HCT116 (cell line): ENCODE results near the gene OXCT2. TPM values are rescaled to one million over a fixed set of nuclear protein-coding genes. Genes with fewer than 3 reads are reported as not detected.

Experiments used
- ATAC-seq: fragments of 200-7000 bp; cut with Tn5 transposase; 2 replicates; pipeline ENCODE4 v1.9.1; 2020; ENCODE audit warnings: mild to moderate bottlenecking, moderate library complexity
- BruUV-seq: library from RNA; stranded (reverse); fragments of 400-500 nt; replicated peaks from 2 replicates; lab custom pipeline; 2021; lab: Mats Ljungman, UMichigan
- CTCF ChIA-PET: fragments of 300-600 bp; sonication (Branson Sonifier 250); formaldehyde crosslinking; loops from one replicate; lab custom pipeline; 2021; ENCODE audit warnings: antibody characterized with exemption; lab: Charles Lee
- POLR2A ChIA-PET: fragments of 300-600, 350-600 bp; sonication (Branson Sonifier 250); formaldehyde crosslinking; loops from one replicate; lab custom pipeline; 2021; ENCODE audit warnings: antibody characterized with exemption; lab: Charles Lee
- RAD21 ChIA-PET, 2 experiments: fragments of 300-600 bp; sonication (Branson Sonifier 250); formaldehyde crosslinking; loops; one replicate each; lab custom pipeline; 2023; ENCODE audit warnings: low total read pairs in 2 of 2; ENCODE audit not compliant: uncharacterized antibody in 2 of 2, unreplicated experiment in 2 of 2, low non-redundant PET in 1 of 2; lab: Charles Lee
- DNase-seq: peaks from one replicate; pipeline ENCODE4 v3.0.0-alpha.2; 2010; ENCODE audit warnings: low read depth, low spot score
- H2AFZ ChIP-seq: fragments of 200-600 bp; shearing (Covaris generic), sonication (generic); 2 replicates; pipeline ENCODE4 v1.6.1; 2017; ENCODE audit warnings: low read depth, mixed run types, mixed read lengths, antibody characterized with exemption, low read length; ENCODE audit not compliant: poor library complexity, severe bottlenecking
- H3K27ac ChIP-seq: 2 replicates; pipeline ENCODE4 v1.5.1; 2012; ENCODE audit warnings: low read depth, low read length
- H3K27me3 ChIP-seq: fragments of 200-600 bp; sonication (generic); 2 replicates; pipeline ENCODE4 v1.6.1; 2016; ENCODE audit warnings: mixed run types, low read length, mixed read lengths; ENCODE audit not compliant: insufficient read depth
- H3K36me3 ChIP-seq, 2 experiments: fragments of 200-500 bp in 1 of 2; fragments of 200-600 bp in 1 of 2; sonication (Bioruptor generic) in 1 of 2; sonication (generic) in 1 of 2; 2 replicates each; pipeline versions ENCODE4 v1.5.1 to v1.6.1; 2014 to 2016; ENCODE audit warnings: low read length in 2 of 2, inconsistent platforms in 1 of 2, mixed read lengths in 1 of 2, mixed run types in 1 of 2; ENCODE audit not compliant: insufficient read depth in 2 of 2, control insufficient read depth in 1 of 2
- H3K4me1 ChIP-seq, 2 experiments: fragments of 200-600 bp in 1 of 2; sonication (generic) in 1 of 2; 2 replicates each; pipeline versions ENCODE4 v1.5.1 to v1.6.1; 2012 to 2017; ENCODE audit warnings: low read length in 2 of 2, inconsistent platforms in 1 of 2, mild to moderate bottlenecking in 1 of 2, mixed read lengths in 1 of 2, mixed run types in 1 of 2, moderate library complexity in 1 of 2; ENCODE audit not compliant: insufficient read depth in 2 of 2, control insufficient read depth in 1 of 2
- H3K4me2 ChIP-seq: fragments of 200-600 bp; sonication (generic); 2 replicates; pipeline ENCODE4 v1.6.1; 2017; ENCODE audit warnings: mixed run types, low read length, mixed read lengths
- H3K4me3 ChIP-seq, 2 experiments: fragments of 200-600 bp in 1 of 2; sonication (generic) in 1 of 2; replicated peaks in 1 of 2; 2 replicates each; pipeline ENCODE4 v1.5.1; 2011 to 2016; ENCODE audit warnings: low read length in 2 of 2, control low read depth in 1 of 2, low read depth in 1 of 2, mild to moderate bottlenecking in 1 of 2, mixed read lengths in 1 of 2, mixed run types in 1 of 2
- H3K79me2 ChIP-seq: fragments of 200-600 bp; sonication (generic); 2 replicates; pipeline ENCODE4 v1.6.1; 2017; ENCODE audit warnings: mild to moderate bottlenecking, mixed run types, low read length, moderate library complexity, mixed read lengths; ENCODE audit not compliant: insufficient read depth
- H3K9ac ChIP-seq: fragments of 200-600 bp; sonication (generic); 2 replicates; pipeline ENCODE4 v1.6.1; 2016; ENCODE audit warnings: low read length, mixed read lengths
- H3K9me2 ChIP-seq: fragments of 200-600 bp; sonication (generic), shearing (Covaris generic); 2 replicates; pipeline ENCODE4 v1.6.1; 2017; ENCODE audit warnings: mixed run types, mild to moderate bottlenecking, moderate library complexity; ENCODE audit not compliant: insufficient read depth
- H3K9me3 ChIP-seq, 2 experiments: fragments of 200-500 bp in 1 of 2; fragments of 200-600 bp in 1 of 2; sonication (Bioruptor generic) in 1 of 2; sonication (generic) in 1 of 2; 2 replicates each; pipeline ENCODE4 v1.6.1; 2014 to 2017; ENCODE audit warnings: low read length in 2 of 2, mixed read lengths in 2 of 2, inconsistent platforms in 1 of 2, low read depth in 1 of 2, mild to moderate bottlenecking in 1 of 2, mixed run types in 1 of 2, moderate library complexity in 1 of 2; ENCODE audit not compliant: control insufficient read depth in 1 of 2, insufficient read depth in 1 of 2
- H4K20me1 ChIP-seq: fragments of 200-600 bp; sonication (generic), shearing (Covaris generic); 2 replicates; pipeline ENCODE4 v1.6.1; 2017; ENCODE audit warnings: mixed run types, mild to moderate bottlenecking, moderate library complexity; ENCODE audit not compliant: insufficient read depth
- CBX3 ChIP-seq: IDR thresholded peaks from 2 replicates; pipeline ENCODE4 v1.6.1; 2012; ENCODE audit warnings: low read depth
- CEBPB ChIP-seq: IDR thresholded peaks from 2 replicates; pipeline ENCODE4 v1.6.1; 2012; ENCODE audit warnings: low read depth
- EGR1 ChIP-seq: IDR thresholded peaks from 2 replicates; pipeline ENCODE4 v1.6.1; 2012; ENCODE audit warnings: low read depth
- EZH2phosphoT487 ChIP-seq: fragments of 200-600 bp; IDR thresholded peaks from 2 replicates; pipeline ENCODE4 v1.6.1; 2018; ENCODE audit warnings: antibody characterized with exemption, borderline replicate concordance
- FOSL1 ChIP-seq: IDR thresholded peaks from 2 replicates; pipeline ENCODE4 v1.6.1; 2012; ENCODE audit warnings: low read depth
- JUND ChIP-seq: IDR thresholded peaks from 2 replicates; pipeline ENCODE4 v1.6.1; 2012
- POLR2AphosphoS5 ChIP-seq: IDR thresholded peaks from 2 replicates; pipeline ENCODE4 v1.6.1; 2011; ENCODE audit warnings: mild to moderate bottlenecking, low read depth, low read length, moderate library complexity
- RAD21 ChIP-seq: IDR thresholded peaks from 2 replicates; pipeline ENCODE4 v1.6.1; 2012; ENCODE audit warnings: low read depth, mild to moderate bottlenecking
- SIN3A ChIP-seq: IDR thresholded peaks from 2 replicates; pipeline ENCODE4 v1.6.1; 2012; ENCODE audit warnings: low read depth
- SP1 ChIP-seq: IDR thresholded peaks from 2 replicates; pipeline ENCODE4 v1.6.1; 2012; ENCODE audit warnings: low read depth
- TCF7L2 ChIP-seq: IDR thresholded peaks from 2 replicates; pipeline ENCODE4 v1.7.0; 2011; ENCODE audit warnings: borderline replicate concordance, inconsistent platforms; ENCODE audit not compliant: insufficient read depth, insufficient read length; ENCODE audit errors: extremely low read depth
- ZFX ChIP-seq: fragments of 450-650 bp; IDR thresholded peaks from 2 replicates; pipeline ENCODE4 v1.6.1; 2017
- ZNF274 ChIP-seq: fragments of 200-500 bp; sonication (Bioruptor generic); IDR thresholded peaks from 2 replicates; pipeline ENCODE4 v1.6.1; 2014; ENCODE audit warnings: mild to moderate bottlenecking, low read depth, low read length, inconsistent platforms
- intact Hi-C: fragments of 100-400 bp; cut with micrococcal nuclease; formaldehyde crosslinking; loops from 2 replicates; pipeline ENCODE4 v1.10.0; 2022
- total RNA-seq: library from RNA; stranded (reverse); gene quantifications from one replicate; pipeline ENCODE4 v1.2.1, GENCODE V29; 2021; ENCODE audit not compliant: unreplicated experiment
- TF ChIP-seq, protein P1 (sequence below): IDR thresholded peaks from 2 replicates; pipeline ENCODE4 v1.6.1; 2012
- TF ChIP-seq, protein P2 (sequence below): IDR thresholded peaks from 2 replicates; pipeline ENCODE4 v1.6.1; 2011; ENCODE audit warnings: mild to moderate bottlenecking, low read length, moderate library complexity; ENCODE audit not compliant: insufficient replicate concordance; ENCODE audit errors: extremely low read depth
- TF ChIP-seq, protein P3 (sequence below): IDR thresholded peaks from 2 replicates; pipeline ENCODE4 v1.6.1; 2012
- TF ChIP-seq, protein P4 (sequence below), 3 experiments: fragments of 200-600 bp in 1 of 3; sonication (generic) in 1 of 3; IDR thresholded peaks in 2 of 3; conservative IDR thresholded peaks in 1 of 3; 2 replicates each; pipeline ENCODE4 v1.5.1; 2012 to 2017; ENCODE audit warnings: low read depth in 2 of 3, low read length in 2 of 3, antibody characterized with exemption in 1 of 3, borderline replicate concordance in 1 of 3, control low read depth in 1 of 3, mild to moderate bottlenecking in 1 of 3, mixed read lengths in 1 of 3, mixed run types in 1 of 3, moderate library complexity in 1 of 3; ENCODE audit not compliant: insufficient read depth in 1 of 3

OXCT2 gene
- total RNA-seq, 1 experiment from 2014 or later: 3.7 TPM

DNA sequence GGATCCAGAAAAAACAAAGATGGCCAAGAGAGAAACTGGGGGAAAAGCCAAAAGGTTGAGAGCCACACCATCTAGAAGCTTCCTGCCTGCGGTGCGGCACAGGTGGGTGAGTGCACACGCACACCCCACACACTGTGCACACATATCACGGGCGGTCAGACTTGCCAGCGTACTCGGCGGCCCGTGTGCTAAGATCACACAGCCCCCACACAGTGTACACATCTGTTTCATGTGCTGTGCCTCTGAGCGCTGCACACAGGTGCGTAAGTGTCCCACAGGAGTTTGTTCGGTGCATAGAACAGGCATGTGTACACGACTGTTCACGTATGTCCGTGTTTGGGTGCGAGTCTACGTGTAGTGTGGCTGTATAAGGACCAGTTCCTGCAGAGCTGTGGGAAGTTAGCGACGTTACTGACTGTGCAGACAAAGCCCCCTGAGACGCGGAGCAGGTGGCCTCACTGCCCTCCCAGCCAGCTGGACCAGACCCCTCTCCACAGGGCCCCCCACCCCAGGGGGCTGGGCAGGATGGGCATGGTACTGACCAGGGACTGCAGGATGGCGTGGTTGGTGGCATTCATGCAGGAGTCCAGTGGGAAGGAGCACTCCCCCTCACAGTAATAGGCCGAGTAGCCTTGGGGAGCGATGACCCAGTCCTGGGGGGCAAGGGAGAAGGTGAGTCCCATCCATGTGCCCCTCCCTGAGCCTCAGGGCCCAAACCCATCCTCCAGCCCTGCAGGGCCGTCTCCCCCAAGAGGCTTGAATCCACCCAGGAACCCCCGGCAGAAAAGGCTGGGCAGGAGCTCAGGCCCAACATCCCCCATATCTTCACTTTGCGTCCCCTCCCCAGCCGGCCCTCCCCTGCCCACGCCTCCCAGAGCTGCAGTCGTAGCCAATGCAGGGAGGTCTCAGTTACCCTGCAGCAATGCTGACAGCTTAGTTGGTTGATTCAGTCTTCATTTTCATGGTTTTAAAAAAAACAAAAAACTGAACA lies 8.3 kb downstream of the OXCT2 start:
- no TSS peak for BruUV-seq
- DNase-seq (no peak), ATAC-seq (no peak)
- no peak overlapping the region for H2AFZ ChIP-seq
- CTCF ChIA-PET: no interaction called here
- POLR2A ChIA-PET: no interaction called here
- intact Hi-C loops: no loop called here
- H3K36me3 ChIP-seq: peaks cover 0 to 2% of the 10 kb centered on the region in 2 experiments; a peak in 2 of 4 replicates
- no peaks in the 10 kb centered on the region for H3K9me3 ChIP-seq
- H4K20me1 ChIP-seq: no peaks in the 10 kb centered on the region
- H3K4me2 ChIP-seq: no peak overlapping the region
- no peaks in the 10 kb centered on the region for H3K27me3 ChIP-seq
- H3K4me3 ChIP-seq: no peak overlapping the region
- RAD21 ChIA-PET: no interaction called here
- H3K9me2 ChIP-seq: no peaks in the 10 kb centered on the region
- no peaks in the 10 kb centered on the region for H3K4me1 ChIP-seq
- no peak overlapping the region for H3K9ac ChIP-seq
- no peak overlapping the region for H3K27ac ChIP-seq
- TF ChIP-seq POLR2AphosphoS5: no peak
- no peak for TF ChIP-seq JUND
- TF ChIP-seq, protein P1, sequence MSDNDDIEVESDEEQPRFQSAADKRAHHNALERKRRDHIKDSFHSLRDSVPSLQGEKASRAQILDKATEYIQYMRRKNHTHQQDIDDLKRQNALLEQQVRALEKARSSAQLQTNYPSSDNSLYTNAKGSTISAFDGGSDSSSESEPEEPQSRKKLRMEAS: no peak
- TF ChIP-seq, protein P2, sequence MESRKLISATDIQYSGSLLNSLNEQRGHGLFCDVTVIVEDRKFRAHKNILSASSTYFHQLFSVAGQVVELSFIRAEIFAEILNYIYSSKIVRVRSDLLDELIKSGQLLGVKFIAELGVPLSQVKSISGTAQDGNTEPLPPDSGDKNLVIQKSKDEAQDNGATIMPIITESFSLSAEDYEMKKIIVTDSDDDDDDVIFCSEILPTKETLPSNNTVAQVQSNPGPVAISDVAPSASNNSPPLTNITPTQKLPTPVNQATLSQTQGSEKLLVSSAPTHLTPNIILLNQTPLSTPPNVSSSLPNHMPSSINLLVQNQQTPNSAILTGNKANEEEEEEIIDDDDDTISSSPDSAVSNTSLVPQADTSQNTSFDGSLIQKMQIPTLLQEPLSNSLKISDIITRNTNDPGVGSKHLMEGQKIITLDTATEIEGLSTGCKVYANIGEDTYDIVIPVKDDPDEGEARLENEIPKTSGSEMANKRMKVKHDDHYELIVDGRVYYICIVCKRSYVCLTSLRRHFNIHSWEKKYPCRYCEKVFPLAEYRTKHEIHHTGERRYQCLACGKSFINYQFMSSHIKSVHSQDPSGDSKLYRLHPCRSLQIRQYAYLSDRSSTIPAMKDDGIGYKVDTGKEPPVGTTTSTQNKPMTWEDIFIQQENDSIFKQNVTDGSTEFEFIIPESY: no peak
- no peak for TF ChIP-seq EGR1
- no peak for TF ChIP-seq CEBPB
- no peak for TF ChIP-seq CBX3
- TF ChIP-seq SP1: no peak
- no peak for TF ChIP-seq EZH2phosphoT487
- TF ChIP-seq, protein P3, sequence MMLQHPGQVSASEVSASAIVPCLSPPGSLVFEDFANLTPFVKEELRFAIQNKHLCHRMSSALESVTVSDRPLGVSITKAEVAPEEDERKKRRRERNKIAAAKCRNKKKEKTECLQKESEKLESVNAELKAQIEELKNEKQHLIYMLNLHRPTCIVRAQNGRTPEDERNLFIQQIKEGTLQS: no peak
- no peak for TF ChIP-seq TCF7L2
- TF ChIP-seq ZFX: no peak
- no peak for TF ChIP-seq FOSL1
- TF ChIP-seq, protein P4, sequence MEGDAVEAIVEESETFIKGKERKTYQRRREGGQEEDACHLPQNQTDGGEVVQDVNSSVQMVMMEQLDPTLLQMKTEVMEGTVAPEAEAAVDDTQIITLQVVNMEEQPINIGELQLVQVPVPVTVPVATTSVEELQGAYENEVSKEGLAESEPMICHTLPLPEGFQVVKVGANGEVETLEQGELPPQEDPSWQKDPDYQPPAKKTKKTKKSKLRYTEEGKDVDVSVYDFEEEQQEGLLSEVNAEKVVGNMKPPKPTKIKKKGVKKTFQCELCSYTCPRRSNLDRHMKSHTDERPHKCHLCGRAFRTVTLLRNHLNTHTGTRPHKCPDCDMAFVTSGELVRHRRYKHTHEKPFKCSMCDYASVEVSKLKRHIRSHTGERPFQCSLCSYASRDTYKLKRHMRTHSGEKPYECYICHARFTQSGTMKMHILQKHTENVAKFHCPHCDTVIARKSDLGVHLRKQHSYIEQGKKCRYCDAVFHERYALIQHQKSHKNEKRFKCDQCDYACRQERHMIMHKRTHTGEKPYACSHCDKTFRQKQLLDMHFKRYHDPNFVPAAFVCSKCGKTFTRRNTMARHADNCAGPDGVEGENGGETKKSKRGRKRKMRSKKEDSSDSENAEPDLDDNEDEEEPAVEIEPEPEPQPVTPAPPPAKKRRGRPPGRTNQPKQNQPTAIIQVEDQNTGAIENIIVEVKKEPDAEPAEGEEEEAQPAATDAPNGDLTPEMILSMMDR (IDR thresholded peaks at IDR 0.05 in 2 of 3, conservative IDR thresholded peaks at IDR 0.05 in 1 of 3; ENCODE audit: borderline replicate concordance in 1 of 3, insufficient read depth in 1 of 3, low read depth in 2 of 3, low read length in 2 of 3): no peak
- no peak for TF ChIP-seq SIN3A
- no peak for TF ChIP-seq ZNF274
- no peak for TF ChIP-seq RAD21
- TF ChIP-seq, all 23 proteins: peak for 0
- H3K79me2 ChIP-seq: no peaks in the 10 kb centered on the region
